Activated effector memory CD4-positive, alpha-beta T cell treated with anti-CD3 and anti-CD28 coated beads, Interleukin-2, amount 50 U/mL, for 16 hours (primary cell): ENCODE measurements around the gene SLC24A3.
"Not testable (repeated sequence)": the region's sequence is repeated elsewhere in the genome, so short reads cannot be mapped to it uniquely, and the experiment has no call there.

Experiments used
- DNase-seq: peaks from one replicate; pipeline ENCODE4 v3.0.0-alpha.2; 2020

Gene SLC24A3

DNA sequence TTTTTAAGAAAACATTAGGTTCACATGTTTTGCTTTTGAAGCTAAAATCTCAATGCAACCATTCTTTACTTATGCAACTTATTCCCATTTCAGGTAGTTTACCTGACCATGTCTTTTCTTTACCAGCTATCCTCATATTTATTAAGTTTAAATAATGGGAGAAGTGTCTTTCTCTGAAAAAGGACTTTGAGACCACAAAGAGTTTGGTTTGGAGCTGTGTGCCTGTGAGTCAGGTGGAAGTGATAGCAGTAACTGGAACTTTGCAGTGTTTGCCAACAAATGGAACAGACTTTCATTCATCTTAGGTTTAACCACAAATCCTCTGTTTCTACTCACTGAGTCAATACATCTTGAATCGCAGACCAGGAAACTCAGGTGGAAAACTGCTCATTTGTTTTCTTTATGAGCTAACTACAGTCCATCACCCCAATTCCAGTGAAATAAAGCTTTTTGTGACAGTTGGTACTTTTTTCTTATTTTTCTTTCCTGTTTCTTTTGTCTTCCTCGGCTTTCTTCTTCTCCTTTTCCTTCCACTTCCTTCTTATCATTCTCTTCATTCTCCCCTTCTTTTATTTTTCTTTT, 397.3 kb downstream of the SLC24A3 start:
- no peak for DNase-seq

DNA sequence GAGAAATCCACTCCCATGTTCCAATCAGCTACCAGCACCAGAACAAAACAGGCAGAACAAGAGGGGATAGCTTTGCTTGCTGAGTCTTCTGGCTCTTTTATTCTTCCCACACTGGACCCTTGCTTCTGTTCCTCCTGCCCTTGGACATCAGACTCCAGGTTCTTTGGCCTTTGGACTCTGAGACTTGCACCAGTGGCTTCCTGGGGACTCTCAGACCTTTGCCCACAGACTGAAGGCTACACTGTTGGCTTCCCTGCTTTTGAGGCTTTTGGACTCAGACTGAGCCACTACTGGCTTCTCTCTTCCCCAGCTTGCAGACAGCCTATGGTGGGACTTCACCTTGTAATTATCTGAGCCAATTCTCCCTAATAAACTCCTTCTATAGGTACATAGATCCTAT, 403.2 kb downstream of the SLC24A3 start:
- no peak for DNase-seq

DNA sequence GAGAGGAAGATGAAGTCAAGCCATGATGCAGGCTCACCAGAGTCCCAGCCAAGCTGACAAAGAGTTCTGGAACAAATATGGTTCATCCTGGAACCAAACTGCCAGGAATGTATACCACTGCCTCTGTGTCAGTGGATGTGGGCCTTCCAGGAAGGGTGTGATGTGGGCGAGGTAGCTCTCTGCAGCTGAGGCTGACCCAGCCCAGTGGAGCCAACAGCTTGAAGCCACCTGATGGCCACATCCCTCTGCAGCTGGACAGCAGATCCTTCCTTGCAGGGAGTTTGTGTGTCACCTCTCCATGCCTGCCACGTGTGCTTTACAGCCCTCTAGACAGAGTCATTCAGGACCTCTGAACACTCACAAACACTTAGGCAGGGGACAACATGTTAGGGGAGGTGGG, 403.6 kb downstream of the SLC24A3 start:
- no peak for DNase-seq

DNA sequence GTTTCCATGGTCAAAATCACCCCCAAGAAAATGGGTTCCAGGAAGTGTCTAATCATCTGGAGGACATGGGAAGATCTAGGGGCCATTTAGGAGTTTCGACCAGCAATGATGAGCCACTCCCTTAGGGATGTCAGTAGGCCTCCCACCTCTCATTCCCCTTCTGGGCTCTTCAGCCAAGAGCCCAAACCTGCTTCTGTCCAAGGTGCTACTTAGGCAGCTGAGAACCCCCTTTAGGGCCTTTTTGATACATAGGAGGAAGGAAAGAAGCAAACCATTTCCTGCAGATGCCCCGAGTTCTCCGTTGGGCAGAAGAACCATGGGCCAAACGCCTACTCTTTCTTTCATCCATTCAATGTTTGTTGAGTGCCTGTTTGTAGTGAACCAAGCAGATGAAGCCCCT, 404.2 kb downstream of the SLC24A3 start:
- DNase-seq, result no peak

DNA sequence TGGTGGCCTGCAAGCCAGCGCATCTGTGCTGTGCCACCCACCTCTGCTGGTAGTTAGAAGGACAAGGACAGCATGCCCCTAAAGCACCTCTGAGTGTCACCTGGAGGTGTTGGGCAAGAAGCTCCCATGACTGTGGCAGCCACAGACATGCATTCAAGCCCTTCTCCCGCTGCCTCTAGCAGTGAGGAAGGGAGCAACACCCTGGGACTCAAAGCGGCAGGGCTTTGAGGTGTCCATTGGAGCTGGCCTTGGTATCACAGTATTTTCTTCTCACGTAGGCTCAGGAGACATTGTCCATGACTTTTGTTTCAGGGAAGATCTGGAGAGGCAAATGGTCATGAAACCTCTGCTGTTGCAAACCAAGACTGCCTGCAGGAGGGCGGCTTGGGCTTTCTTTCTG, 404.8 kb downstream of the SLC24A3 start:
- DNase-seq, result no peak

DNA sequence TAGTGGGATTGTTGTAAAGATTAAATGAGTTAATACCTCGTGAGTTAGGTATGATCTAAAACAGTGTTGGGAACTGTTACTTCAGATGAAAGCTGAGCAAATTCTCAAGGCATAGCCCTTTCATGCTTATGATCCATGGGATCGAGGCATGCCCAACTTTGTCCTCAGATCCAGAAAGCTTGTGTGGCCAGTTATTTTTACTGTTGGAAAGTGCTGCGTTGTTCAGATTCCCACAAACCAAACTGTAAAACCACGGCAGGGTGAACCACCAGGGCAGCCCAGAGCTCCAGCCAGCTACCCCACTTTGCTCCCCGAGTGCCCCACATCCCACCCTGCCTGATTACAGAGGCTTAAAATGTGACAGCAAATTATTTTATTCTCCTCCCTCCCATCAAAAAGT, 406.3 kb downstream of the SLC24A3 start:
- DNase-seq, result no peak

DNA sequence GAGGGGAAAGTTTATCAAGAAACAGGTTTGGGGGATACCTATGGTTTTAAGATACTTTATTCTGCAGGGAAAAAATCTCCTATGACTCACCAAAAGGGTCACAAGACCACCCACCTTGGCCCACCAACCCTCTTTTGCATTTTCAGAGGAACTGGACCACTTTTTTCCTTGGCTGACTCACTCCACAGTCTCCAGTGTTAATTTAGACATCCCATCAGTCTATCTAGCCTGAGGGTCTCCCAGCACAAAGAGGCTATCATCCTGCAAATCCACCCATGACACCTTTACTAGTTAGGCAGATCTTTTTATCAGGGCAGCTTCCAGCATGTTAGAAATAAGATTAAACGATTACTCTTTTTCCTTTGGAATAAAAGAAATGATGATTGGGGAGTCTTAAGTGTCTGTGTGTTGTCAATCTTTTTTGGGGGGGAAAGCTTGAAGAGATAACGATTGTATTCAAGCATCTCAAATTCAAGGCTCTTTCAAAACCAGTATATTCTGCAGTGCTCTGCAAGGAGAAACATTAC, 407.5 kb downstream of the SLC24A3 start:
- DNase-seq, result no peak

DNA sequence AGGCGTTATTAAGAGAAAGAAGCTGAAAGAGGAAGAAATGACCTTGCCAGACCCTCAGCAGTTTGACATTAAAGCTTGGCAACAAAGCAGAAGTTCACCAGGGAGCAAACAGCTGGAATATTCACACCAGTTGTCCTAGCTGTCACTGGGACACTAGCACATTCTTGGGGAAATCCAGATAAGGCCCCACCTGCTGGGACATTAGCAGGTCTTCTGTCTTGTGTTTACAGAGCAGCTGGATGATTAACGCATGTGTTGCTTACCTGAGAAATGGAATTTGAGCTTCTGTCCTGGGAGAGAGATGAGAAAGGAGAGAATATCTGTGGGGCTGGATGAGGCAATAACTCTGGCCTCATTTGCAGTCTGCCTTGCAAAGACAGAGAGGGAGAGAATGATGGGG, 408.0 kb downstream of the SLC24A3 start:
- no peak for DNase-seq

DNA sequence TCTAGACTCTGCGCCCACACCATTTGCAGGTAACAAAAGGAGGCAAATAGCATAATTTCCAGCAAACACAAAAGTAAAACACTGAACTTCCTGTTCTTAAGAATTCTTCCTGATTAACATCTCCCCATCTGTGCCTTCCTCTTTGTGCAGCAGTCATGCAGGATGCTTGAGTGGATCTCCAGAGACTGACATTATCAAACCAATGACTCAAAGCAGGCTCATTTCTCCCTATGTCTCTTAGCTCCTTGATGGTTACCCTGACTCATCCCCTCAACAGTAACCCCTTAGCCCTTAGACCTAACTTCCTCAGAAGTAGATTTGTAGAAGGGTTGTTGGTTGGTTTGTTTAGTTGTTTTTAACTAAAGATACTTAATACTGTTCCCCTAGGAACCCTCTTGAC, 408.6 kb downstream of the SLC24A3 start:
- no peak for DNase-seq

DNA sequence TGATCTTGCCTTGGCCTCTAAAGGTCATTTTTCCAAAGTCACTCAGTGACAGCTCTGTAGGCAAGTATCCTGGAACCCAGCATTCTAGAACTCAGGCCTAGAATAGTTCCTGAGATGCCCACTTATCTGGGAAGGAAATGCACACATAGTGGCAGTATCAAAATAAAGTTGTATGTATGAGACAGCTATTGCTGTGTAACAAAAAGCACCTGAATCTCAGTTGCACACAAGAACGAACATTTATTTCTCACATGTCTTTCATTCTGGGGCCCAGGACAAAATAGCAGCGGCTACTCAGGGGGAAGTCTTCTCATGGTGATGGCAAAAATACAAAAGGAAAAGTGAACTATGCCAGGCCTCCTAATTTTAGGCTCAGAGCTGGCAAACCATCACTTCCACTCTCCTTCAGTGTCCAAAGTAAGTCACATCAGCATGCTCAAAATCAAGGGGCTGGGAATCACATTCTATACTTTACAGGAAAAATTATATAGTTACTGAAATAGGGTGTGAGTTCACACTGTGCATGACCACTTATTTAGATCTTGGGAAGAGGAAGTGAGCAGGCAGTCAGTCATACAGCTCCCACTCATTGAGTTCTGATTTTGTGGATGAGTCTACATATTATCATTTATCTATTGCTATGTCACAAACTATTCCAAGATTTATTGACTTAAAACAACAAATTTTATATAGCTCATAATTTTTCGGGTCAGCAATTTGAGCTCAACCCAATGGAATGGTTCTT, 412.0 kb downstream of the SLC24A3 start:
- DNase-seq, result no peak

DNA sequence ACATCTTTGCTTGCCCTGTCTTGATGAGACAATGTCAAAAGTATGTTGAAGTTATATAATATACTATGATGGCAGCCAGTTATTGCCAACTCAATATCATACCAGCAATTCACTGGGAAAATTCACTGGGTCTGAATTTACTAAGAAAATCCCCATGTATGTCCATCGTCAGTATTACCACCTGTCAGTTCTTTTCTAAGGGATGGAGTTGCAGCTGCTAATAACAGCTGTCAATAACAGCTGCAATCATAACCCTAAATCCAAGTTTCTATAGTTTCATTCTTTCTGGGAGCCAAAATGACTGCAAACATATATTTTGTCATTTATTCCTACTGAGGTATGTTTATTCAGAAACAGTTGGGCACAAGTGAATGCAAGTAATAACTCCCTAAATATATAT, 413.0 kb downstream of the SLC24A3 start:
- DNase-seq, result no peak

DNA sequence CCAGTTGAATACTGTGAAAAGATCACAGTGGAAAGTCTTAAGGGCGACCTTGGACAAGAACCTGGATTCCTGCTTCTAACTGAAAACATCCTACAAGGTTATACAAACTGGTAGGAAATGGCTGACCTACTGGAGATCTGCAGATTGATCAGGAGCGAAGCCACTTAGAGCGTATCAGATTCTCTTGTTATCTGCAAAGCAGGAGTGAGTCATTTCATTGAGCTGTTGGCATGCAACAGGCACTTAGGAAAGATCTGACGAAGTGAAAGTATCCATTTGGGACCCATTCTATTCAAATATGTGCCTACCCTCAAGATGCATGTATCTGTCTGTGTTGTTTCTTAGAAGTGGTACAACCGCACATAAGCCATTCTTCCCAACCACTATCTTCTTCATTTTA, 414.5 kb downstream of the SLC24A3 start:
- no peak for DNase-seq

DNA sequence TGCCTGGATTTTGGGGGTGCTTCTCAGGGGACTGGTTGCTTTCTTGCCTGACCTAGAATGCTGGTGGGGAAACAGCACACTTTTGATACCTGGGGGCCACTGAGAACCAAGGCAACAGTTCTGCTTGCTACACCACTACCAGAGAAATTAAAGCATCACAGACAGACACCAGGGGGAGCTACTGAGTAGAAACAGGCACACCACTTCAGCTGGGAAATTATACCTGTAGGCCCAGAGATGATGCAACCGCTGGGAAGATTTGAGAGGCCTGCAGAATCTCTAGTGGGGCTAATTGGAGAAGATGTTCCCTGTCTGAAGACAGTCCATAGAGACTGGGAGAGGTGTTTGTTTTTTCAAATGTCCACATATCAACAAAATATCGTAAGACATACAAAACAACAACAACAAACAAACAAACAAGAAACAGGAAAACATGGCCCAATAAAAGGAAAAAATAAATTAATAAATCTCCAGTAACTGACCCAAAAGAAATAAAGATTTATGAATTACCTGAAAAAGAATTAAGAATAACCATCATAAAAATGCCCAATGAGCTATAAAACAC, 416.2 kb downstream of the SLC24A3 start:
- DNase-seq, result no peak

DNA sequence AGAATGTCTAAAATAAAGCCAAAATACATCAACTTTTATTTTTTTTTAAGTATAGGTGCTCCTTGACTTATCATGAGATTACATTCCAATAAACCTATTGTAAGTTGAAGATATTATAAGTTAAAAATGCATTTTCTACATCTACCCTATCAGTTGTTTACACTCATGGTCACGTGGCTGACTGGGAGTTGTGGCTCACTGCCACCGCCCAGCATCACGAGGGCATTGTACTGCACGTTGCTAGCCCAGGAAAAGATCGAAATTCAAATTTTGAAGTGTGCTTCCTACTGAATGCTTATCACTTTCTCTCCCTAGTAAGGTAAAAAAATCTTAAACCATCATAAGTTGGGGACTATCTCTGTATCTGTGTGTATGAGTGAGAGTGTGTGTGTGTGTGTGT, 419.0 kb downstream of the SLC24A3 start:
- no peak for DNase-seq

DNA sequence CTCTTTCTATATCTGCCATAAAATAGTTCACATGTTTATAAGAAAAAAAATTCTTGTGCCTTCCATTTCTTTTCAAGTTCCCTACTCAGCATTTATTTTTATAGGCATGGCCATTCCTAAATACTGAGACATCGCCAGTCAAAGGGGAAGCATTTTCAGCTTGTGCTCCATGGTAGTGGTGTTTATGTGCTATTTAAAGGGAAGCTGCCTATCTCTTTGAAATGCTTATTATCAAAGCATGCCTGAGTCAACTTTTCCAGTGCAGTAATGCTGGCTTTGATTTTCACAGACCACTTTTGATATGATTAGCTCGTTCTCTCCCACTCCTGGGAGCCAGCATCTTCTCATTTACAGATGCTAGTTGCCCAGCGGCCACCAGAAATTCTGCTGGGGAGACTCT, 421.5 kb downstream of the SLC24A3 start:
- no peak for DNase-seq

DNA sequence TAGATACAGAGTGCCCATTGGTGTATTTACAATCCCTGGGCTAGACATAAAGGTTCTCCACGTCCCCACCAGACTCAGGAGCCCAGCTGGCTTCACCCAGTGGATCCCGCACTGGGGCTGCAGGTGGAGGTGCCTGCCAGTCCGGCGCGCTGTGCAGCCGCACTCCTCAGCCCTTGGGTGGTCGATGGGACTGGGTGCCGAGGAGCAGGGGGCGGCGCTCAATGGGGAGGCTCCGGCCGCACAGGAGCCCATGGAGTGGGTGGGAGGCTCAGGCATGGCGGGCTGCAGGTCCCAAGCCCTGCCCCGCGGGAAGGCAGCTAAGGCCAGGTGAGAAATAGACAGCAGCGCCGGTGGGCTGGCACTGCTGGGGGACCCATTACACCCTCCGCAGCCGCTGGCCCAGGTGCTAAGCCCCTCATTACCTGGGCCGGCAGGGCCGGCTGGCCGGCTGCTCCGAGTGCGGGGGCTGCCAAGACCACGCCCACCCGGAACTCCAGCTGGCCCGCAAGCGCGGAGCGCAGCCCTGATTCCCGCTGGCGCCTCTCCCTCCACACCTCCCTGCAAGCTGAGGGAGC, 427.1 kb downstream of the SLC24A3 start:
- not testable (repeated sequence) for DNase-seq

DNA sequence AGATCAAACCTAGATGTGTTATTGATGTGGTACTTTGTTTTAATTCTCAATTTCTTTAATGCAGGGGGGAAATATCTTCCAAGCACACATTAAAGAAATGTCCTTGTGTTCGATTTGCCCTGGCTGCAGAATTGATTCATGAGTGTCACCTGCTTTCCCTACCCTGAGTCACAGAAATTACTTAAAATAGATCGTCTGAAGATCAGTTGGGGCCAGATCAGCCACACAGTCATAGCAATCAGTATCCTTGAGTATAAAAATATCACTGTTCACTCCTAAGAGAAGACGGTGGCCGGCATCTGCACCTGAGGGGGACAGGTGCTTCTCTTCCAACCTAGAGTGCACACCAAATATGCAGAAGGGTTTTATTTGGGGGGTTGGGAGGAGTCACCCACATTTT, 430.4 kb downstream of the SLC24A3 start:
- no peak for DNase-seq

DNA sequence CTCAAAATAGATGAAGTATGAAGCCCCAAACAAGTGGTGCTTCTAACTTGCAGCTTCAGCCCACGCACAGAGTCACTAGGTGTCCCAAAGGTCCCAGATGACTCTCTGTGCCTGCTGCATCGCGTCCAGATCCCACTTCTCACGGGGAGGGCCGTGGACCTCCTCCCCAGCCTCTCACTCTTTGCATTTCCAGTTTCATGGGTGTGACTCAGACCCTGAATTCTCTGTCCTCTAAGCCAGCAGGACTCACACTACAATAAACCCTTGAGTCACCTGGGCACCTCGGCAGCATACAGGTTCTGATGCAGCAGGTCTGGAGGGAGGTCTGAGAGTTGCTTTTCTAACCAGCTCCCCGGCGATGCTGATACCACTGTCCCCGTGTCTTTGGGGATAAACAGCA, 431.6 kb downstream of the SLC24A3 start:
- DNase-seq, result no peak

DNA sequence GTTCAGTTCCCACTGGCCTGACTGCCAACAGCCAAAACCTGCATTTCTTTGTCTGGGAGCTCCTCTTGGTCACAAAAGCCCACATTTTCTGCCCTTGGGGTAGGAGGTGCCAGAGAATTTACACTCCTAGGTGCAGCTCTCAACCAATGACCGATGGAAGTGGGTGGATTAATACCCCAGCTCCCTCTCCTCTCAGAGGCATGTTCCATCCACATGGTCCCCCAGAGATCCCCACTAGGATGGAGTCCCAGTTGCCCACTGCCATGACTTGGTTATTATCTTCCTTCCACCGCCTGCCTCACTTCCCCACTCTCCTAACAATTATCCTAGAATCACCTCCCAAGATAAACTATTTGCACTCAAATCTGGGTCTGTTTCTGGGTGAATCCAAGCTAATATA, 434.5 kb downstream of the SLC24A3 start:
- no peak for DNase-seq

DNA sequence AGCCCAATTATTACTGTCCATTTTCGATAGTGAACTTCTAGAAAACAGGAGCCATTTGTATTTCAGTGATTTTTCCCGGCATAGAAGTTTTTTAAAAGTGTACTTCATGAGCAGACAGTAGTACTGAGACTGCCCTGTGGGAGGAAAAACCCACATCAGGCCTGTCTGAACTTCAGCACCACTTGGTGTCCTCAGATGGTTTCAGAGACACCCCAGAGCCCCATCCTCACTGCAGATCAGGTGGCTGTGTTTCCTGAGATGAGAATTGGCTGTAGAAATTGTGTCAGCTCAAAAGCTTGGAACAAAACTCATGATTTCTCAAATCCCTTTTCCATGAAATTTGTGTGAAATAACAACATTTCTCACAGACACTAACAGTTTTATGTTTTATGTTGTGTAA, 435.6 kb downstream of the SLC24A3 start:
- no peak for DNase-seq

DNA sequence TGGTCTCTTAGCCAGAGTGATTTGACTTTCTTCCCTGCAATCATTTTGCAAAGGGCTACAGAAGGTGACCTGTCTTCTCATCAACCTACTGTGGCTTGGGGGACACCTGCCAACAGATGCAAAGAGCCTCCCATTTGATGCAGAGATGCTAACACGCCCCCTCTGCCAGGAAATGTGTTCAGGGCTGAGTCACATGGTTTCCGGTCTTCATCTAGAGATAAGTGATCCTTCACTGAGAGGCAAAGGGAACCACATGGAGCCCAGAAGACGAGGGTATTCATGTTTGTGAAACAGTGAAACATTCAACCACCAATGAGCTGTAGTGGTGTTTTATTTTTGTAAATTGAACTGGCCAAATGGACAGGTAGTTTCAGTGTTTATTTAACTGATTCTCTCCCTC, 436.6 kb downstream of the SLC24A3 start:
- DNase-seq, result no peak

DNA sequence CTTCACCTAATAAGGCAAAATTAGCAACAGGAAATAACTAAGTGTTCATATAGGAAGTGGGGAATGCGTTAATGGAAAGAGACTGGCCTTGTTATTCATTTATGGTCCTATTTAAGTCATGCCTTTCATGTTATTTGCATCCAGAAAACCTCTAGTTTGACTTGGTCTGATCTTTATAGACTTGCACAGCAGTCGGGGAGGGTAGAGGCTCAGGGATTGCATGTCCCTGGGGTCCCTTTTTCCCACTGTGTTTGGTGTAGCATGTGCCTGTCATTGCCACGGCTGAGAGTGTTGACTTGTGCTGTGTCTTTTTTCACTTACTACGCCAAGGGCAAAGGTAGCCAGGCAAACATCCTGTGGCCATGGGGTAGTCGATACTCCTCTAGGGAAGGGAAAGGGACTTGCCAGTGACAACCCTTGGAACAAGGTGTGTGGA, 440.2 kb downstream of the SLC24A3 start:
- no peak for DNase-seq

DNA sequence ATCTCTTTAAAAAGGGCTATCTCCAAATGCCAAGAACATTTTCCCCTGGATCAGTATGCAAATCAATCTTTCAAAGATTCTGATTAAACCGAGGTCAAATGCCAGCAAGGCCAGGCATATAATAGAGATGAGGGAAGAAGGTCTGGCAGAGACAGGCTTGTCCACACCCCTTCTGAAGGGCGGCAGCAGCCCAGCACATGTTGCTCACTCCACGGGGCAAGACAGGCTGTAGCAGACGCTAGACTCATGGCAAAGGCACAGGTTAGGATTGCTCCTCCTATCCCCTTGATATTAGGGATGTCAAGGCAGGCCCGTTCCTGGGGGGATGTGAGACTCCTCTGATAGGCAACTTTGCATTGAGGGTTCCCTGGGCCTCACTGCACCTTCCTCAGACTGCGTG, 440.9 kb downstream of the SLC24A3 start:
- no peak for DNase-seq

DNA sequence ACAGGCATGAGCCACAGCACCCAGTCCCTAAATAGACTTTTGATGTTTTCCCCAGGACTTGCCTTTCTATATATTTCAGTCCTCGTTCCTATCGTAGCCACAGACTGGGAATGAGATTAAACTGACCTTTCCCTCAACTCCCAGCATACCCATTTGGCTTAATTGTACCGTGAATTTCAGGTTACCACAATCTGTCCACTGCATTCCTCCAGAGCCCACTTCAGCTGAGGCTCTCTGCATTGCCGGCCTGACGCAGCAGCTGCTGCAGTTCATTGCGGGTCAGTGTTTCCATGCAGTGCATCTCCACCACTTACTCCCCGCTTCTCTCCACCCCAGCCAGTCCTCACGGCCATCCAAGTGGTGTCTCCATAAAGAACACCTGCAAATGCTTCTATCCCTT, 442.5 kb downstream of the SLC24A3 start:
- DNase-seq, result no peak
